GM21528 (cell line): Measurements from ENCODE around the gene TWF2.
"Not testable (repeated sequence)": the region's sequence is repeated elsewhere in the genome, so short reads cannot be mapped to it uniquely, and the experiment has no call there.

Source experiments
- ATAC-seq: cut with Tn5 transposase; IDR thresholded peaks from one replicate; pipeline ENCODE4 v1.9.1; 2021; ENCODE audit warnings: mild to moderate bottlenecking, moderate library complexity; ENCODE audit not compliant: unreplicated experiment, low FRiP score

TWF2 gene

DNA sequence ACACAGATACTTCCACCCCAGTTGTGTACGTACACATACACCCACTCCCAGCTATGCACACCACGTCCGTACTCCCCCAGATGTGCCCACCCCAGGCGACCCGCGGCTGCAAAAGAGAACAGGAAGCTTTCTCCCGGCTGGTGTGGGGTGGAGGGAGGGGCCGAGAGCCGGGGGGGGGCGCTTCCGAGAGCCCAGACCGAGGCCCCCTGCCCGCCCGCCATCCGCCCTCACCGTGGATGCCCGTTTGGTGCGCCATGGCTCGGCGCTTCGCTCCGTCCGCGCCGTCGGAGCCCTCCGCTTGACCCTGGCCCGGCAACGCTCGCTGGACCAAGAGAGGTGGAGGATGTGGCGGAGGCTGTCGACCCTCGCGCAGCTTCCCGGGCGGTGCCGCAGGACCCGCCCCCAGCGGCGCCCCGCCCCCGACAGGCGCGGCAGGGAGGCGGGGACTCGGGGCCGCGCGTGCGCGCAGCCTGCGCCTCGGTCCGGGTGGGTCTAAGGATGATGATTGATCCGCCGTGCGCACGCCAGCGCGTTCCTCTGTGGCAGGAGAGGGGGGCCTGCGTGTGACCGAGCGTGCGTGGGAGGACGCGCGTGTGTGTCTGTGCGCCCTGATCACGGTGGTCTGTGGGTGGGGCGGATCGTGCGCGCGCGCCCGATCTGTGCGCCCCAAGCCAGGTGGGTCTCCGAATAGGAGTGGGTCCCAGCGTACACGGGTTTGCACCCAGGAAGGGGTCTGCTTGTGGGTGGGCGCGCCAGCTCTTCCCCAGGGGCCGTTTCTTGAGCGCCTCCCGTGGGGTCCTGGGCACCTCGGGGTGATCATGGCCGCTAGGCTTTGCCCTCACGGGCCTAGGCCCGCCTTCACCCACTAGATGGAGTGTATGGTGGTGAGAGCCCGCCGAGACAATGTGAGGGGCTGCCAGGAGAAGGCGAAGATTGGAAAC, at the start of gene TWF2:
Gene TWF2, minus strand, starts transcription at position 398 of the 941 bp plus-strand sequence. Its CDS starts 142 bp downstream, at position 256.
- ATAC-seq: peak; percentile 64

DNA sequence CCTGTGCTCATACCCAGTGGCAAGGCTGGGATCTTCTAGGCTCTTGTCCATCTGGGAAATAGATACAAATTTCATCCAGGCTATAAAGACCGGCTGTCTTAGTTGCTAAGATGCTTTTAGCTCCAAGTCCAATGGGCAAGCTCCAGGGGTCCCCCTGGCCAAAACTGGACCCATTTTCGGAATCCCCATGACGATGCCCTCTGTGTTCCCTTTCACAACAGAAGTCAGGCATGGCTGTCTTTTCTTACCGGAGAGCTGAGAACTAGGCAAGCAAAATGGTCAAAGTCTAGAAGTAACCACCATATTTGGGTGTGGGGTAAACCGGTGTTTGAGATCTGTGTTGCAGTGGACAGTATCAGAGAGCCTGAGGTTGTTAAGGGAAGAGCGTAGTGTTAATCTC, 49.7 kb upstream of the TWF2 start:
- no peak for ATAC-seq

DNA sequence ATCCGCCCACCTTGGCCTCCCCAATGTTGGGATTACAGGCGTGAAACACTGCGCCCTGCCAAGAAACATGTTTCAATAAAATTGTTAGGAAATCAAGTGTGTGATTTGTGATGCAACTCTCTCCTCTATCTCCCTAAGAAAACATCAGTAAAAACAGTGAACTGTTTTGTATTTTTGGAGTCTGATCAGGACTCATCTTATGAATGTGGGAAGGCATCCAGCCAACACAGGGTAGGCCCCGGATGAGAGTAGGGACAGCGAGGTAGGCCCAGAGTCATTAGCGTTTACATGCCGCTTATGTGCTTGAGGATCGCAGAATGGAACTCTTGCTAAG, 47.8 kb upstream of the TWF2 start:
- no peak for ATAC-seq

DNA sequence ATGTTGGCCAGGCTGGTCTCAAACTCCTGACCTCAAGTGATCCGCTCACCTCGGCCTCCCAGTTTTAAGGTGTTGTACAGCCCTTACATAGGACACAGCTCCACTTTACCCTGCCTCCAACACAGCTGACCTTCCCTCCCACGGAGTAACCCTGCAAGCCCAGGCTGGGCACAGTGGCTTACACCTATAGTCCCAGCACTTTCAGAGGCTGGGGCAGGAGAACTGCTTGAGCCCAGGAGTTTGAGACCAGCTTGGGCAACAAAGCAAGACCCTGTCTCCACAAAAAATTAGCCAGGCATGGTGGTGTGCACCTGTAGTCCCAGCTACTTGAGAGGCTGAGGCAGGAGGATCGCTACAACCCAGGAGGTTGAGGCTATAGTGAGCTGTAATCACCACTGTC, 45.1 kb upstream of the TWF2 start:
- ATAC-seq: not testable (repeated sequence)

DNA sequence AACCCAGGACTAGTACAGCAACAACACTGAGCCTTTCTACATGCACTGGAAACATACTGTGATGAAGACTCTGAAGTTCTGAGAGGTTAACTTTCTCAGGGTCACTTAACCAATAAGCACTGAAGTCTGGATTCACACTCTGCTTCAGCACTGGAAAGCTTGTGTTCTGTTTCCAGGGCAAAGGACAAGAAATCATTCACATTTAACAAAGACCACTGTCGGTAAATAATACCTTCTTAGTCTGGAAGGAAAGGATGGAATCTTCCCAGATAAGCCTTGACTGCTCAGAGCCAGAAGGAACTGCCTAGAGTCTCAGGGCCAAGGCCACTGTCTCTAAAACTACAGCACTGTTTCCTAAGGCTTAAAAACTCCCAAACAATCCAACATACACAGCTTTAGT, 44.3 kb upstream of the TWF2 start:
- no peak for ATAC-seq

DNA sequence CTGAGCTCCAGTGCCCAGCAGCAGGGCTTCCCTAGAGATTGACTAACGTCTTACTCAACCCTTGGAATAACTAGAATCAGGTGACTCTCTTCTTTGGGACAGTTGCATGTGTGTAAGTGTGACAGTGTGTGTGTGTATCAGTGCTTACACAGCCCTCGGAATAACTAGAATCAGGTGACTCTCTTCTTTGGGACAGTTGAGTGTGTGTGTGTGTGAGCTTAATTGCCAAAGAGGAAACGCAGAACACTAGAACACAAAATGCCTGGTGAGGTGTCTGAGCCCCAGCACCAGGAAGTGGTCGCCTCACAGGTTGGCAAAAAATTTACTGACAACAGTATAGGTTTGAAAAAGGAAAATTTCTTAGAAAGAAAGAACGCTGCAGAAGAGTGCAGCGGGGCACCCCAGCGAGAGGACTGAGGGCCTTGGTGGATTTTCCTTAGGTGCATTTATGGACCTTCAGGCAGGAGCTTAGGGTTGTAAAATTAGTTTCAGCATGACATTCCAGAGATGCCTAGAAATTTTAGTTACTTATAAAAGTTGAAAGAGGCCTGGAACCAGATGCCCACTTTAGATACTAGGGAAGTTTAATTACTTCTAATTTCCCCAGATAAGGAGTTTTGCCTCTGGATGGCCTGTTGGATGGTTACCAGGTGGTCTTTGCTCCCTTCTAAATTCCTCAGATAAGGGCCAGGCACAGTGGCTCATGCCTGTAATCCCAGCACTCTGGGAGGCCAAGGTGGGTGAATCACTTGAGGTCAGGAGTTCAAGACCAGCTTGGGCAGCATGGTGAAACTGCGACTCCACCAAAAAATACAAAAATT, 43.2 kb upstream of the TWF2 start:
- no peak for ATAC-seq

DNA sequence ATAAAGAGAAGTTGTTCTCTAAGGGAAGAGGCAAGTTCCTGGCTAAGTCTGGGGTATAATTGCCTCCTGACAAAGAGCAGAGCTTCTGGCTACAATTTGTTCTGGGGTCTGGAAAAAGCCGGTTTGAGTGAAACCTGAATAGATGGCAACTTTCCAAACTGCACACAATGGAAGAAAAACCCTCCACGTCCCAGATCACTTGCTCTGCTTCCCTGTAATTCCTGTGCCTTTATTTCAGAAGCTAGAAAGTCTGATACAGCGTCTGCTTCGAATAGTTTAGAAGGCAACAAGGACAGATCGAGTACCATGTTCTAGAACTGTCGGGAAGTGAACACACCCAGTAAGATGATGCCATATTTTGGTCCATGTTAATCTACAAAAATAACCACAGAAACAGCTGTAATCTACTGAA, 41.1 kb upstream of the TWF2 start:
- no peak for ATAC-seq

DNA sequence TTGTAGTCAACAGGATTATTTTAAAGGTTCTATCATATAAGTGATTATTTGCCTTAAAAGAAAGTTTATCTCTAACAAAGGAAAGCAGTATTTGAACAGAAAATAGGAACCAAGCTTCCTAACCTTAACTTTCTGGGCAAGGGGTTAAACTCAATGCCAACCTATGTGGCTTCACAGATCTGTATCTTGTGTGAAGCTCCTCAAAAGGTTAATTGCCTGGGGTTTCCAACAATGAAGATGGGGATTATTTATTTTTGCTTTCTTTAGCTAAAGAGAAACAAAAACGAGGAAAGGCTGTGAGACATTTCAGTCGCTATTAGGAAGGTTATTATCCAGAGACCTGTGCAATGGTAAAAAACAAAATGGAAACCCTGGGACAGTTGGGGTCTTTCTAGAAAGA, 40.6 kb upstream of the TWF2 start:
- no peak for ATAC-seq

DNA sequence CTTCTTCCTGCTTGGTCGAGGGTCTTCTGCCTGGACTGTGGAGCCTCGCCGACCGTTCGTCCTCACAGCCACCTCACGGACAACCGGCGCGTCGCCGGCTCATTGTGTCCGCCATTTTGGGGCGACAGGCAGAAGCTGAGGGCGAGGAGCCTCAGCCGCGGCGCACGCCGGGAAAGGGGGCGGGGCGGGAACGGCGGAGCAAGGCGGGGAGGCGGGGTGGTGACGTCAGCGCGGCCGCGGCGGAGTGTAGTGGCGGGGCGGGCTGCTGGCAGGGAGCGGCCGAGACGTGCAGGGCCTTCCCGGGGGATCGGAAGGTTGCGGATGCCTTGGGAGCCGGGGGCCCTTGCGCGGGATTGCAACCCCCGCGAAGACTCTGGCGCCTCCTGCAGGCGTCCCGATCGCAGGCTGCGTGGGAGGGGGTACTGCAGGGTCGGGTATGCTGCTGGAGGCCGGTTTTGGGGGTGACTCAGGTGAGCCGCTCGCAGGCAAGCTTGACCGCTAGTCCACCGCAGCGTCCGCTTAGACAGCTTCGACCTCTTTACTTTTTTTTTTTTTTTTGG, 39.6 kb upstream of the TWF2 start, which contains the start of gene WDR82:
Gene WDR82, minus strand, starts transcription at position 140 of the 560 bp plus-strand sequence. CDS start 288 bp downstream, outside the sequence.
- ATAC-seq: peak; percentile 79

DNA sequence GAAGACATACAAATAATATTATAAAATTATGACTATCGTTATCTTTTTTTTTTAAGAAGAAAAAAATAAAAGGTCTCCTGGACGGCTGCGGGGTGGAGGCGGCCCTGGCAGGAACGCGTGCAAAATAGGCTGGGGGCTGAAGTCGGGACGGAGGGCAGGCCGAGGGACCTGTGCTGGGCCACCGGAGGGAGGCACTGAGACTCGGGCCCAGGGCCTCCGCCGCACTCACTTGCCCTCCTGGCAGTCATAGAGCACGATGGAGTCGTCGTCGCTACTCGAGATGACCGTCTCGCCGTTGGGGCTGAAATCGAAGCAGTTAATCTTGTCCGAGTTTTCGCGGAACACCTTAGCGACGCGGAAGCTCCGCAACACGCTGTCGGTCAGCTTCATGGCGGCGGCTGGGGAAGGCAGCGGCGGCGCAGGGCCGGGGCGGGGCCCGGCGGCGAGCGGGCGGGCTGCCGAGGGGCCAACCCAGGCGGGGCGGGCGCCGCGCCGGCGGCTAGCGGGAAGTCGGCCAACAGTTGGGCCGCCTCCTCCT, 39.1 kb upstream of the TWF2 start:
- ATAC-seq: peak; percentile 71

DNA sequence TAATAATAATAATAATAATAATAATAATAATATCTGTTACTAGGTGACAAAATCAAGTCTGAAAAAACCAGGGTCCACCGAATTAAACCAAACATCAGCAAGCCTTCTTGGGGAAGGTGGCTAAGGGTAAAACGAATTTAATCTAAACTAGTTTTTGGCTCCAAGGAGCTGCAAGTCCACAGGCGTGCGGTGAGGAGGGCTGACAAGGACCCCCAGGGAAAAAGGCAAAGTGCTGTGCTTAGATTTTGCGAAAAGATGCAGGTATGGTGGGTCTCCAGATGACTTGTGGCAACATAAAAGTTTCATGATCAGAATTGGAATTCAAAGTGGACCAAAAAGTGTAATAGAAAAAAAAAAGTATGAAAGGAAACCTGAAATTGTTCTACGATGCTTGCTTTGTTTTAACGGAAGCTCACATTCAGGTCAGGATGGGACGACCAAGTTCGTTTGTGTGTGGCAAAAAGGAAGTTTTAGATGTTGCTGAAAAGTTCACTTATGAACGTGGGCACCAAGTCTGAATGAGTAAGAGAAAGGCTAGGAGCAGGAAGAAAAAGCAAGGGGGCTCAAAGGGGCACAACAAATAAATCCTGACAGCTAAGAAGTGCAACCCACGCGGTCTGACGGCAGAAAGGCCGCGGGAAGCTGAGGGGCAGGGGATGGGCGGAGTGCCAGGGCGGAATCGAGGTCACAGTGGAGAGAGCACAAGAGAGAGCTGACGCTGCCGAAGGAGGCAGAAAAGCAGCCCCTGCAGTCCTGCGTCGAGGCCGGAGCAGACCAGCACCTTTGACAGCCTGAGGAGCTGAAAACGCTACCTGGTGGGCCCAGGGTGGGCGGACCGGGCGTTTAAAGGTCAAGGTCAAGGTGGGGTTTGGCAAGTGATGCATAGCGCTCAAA, 38.4 kb upstream of the TWF2 start:
- ATAC-seq: peak; percentile 36

DNA sequence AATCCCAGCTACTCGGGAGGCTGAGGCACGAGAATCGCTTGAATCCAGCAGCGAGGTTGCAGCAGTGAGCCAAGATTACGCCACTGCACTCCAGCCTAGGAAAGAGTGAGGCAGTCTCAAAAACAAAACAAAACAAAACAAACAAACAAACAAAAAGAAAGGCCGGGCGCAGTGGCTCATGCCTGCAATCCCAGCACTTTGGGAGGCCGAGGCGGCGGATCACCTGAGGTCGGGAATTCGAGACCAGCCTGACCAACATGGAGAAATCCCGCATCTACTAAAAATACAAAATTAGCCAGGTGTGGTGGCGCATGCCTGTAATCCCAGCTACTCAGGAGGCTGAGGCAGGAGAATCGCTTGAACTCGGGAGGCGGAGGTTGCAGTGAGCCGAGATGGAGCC, 35.8 kb upstream of the TWF2 start:
- ATAC-seq: not testable (repeated sequence)

DNA sequence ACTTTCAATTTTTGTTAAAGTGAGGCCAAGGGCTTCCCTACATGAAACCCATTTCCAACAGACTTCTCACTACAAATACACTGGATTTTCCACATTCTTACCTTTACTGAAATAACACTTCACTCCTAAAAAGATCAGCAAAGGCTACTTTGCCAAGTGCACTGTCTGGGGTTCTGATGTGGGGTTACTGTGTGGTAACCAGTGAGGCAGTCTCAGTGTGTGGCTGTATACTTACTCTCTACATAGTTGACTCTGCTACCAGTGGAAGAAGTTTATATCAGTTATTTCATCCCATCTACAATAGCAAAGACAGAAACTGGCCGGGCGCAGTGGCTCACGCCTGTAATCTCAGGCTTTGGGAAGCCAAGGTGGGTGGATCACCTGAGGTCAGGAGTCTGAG, 33.9 kb upstream of the TWF2 start:
- no peak for ATAC-seq

DNA sequence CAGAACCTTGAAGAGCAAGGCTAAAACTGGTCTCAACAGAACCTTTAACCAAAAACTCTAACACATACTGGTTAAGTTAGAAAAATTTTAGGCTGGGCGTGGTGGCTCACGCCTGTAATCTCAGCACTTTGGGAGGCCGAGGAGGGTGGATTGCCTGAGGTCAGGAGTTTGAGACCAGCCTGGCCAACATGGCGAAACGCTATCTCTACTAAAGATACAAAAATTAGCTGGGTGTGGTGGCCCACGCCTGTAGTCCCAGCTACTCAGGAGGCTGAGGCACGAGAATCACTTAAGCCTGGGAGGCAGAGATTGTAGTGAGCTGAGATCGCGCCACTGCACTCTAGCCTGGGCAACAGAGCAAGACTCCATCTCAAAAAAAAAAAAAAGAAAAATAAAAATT, 33.2 kb upstream of the TWF2 start:
- ATAC-seq: not testable (repeated sequence)

DNA sequence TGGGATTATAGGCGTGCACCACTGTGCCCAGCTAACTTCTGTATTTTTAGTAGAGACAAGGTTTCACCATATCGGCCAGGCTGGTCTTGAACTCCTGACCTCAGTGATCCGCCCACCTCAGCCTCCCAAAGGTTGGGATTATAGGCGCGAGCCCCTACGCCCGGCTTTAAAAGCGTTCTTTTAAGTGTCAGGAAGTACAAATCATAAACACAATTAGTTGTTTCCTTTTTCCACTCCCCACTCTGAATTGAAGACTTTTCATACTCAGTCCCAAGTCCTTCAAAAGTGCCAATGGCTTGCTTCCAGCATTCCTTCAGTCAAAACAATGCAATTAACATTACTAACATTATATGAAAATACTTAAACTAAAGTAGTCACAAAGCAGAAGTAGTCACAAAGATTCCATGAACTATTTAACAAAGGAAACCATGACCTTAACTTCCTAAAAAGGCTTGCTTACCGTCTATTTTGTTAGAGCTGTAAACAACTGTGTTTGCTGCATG, 31.3 kb upstream of the TWF2 start:
- no peak for ATAC-seq

DNA sequence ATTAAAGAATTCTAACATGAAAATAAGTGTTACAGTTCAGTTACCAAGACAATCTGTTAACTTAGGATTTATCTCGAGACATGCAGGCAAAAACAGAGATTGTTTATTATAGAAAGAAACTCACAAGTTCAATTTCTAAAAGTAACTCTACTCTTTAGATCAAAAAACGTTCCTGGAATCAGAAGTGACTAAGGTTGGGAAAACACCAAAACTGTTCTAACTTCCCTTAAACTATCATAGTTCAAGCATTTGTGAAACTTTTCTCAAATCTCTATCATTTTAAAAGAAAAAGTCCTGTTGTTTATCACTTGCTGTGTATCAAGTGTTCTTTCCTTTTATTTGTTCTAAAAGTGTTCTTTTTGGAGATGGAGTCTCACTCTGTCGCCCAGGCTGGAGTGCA, 30.8 kb upstream of the TWF2 start:
- ATAC-seq: no peak

DNA sequence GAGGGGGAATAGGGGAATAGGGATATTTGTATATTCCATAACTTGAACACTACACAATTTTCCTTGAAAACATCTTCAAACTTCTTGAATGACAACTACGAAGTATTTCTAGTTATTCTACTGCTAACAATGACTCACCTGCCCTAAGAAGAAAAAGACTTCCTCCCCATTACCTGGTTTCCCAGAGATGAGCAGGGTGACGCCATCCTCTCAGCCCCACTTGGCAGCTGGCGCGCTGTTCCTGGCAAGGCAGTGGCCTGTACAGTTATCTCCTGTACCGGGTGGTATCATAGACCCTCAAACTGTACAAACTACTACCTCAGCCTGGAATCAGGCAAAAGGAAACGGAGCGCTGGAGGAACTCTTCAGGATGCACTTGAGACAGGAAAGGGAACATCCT, 29.1 kb upstream of the TWF2 start:
- no peak for ATAC-seq

DNA sequence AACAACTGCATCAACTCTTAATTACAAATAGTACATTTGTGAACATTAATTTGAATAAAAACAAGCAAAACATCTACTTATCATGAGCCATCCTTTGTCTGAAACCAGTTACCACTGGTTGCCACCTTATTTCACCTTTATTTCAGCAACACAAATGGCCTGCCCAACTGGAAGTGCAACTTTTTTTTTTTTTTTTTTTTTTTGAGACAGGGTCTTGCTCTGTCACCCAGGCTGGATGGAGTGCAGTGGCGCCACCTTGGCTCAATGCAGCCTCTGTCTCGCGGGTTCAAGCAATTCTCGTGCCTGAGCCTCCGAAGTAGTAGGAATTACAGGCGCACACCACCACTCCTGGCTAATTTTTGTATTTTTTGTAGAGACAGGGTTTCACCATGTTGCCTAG, 26.4 kb upstream of the TWF2 start:
- no peak for ATAC-seq

DNA sequence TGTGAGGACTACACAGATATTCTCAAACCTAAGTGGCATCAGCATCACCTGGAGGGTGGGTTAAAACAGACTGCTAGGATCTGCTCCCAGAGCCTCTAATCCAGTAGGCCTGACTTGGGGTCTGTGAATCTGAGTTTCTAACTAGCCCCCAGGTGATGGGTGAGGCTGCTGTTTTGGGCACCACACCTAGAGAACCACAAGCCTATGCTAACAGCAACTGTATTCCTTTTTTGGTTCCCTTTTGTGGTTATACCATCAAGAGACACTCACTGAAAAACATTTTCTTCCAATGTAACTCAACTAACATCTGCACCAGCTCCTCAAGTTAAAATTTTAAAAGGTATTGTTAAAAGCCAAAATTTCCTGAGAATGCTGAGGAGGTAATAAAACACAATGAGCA, 23.5 kb upstream of the TWF2 start:
- ATAC-seq: no peak

DNA sequence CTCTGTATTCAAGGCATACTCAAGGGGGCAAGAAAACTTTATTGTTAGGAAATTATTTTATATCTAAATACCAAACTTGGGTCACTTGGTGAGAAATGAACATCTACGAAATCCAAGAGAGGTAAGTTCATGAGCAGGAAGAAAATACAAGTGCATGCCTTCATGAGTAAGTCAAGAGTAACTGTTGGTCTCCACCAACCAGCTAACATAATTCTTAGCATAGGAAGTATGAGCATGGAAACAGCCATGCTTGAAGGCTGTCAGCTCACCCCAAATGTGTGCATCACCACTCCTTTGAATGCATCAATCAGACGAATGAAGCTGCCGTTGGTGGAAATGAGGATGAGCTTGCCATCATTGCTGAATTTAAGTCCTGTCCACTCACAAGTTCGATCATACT, 20.5 kb upstream of the TWF2 start:
- no peak for ATAC-seq
